Neural progenitor cell (in vitro differentiated cells): ENCODE data around the gene CELSR3.

Experiments used
- CTCF ChIP-seq: fragments of 200-600 bp; sonication (generic); IDR thresholded peaks from 2 replicates; pipeline ENCODE4 v1.5.1; 2017; ENCODE audit warnings: antibody characterized with exemption, mild to moderate bottlenecking
- EZH2 ChIP-seq: fragments of 200-600 bp; sonication (generic); IDR thresholded peaks from 2 replicates; pipeline ENCODE4 v1.6.1; 2017; ENCODE audit warnings: antibody characterized with exemption, mild to moderate bottlenecking, moderate library complexity
- EZH2phosphoT487 ChIP-seq: fragments of 200-600 bp; sonication (generic); IDR thresholded peaks from 2 replicates; pipeline ENCODE4 v1.6.1; 2017; ENCODE audit warnings: antibody characterized with exemption

GRCh38 chr3:48600711-48601621, 61.7 kb downstream of the CELSR3 start:
- TF ChIP-seq CTCF = no peak
- TF ChIP-seq EZH2 = no peak
- TF ChIP-seq EZH2phosphoT487 = no peak
